Measurements from ENCODE around the gene RIMBP2. TPM values are rescaled to one million over a fixed set of nuclear protein-coding genes. Genes with fewer than 3 reads are reported as not detected.

Gene RIMBP2
- polyA plus RNA-seq, 1 of the 3 experiments (the other 2 are of a cell fraction): 0.90 TPM

GRCh38 chr12:130520784-130521183 lies 195.3 kb downstream of the RIMBP2 start:
- Histone ChIP-seq H3K4me1 (ENCODE audit: control insufficient read depth in 1 of 2, insufficient read depth in 2 of 2, low read depth in 1 of 2, low read length in 1 of 2) (peaks cover 0 to 42% of the 10 kb centered on the region in 2 experiments; a peak in 1 of 4 replicates), H3K79me2 (ENCODE audit: insufficient read depth) (no peaks in the 10 kb centered on the region), H3K9me3 (no peaks in the 10 kb centered on the region), H3K4me3 (ENCODE audit: low read depth in 2 of 2, low read length in 1 of 2) (no peak overlapping the region), H3K27ac (ENCODE audit: low read depth in 2 of 2, low read length in 1 of 2) (no peak overlapping the region; a peak in 1 of 4 replicates), H3K9ac (no peak overlapping the region), H3K9me2 (no peaks in the 10 kb centered on the region), H3K36me3 (replicated peaks in 1 of 2; ENCODE audit: control insufficient read depth in 1 of 2, insufficient read depth in 2 of 2, low read length in 1 of 2) (no peaks in the 10 kb centered on the region), H3F3A (replicated peaks; ENCODE audit: insufficient read depth) (no peaks in the 10 kb centered on the region), H2AFZ (ENCODE audit: low read depth) (no peak overlapping the region), H3K27me3 (ENCODE audit: insufficient read depth) (no peaks in the 10 kb centered on the region), H4K20me1 (ENCODE audit: insufficient read depth) (no peaks in the 10 kb centered on the region), H3K4me2 (no peak overlapping the region)
- no peak for DNase-seq
- ChIA-PET CTCF (no interaction called here), POLR2A (no interaction called here)
- WGBS (ENCODE audit: low lambda C conversion rate): 19% methylated on average over 3 of the region's 3 CpGs
- TF ChIP-seq SMC3 (IDR thresholded peaks at IDR 0.05; ENCODE audit: low read depth, low read length) (no peak), RFX5 (IDR thresholded peaks at IDR 0.05; ENCODE audit: low read length) (no peak), MXI1 (IDR thresholded peaks at IDR 0.05; ENCODE audit: low read depth, low read length) (no peak), RCOR1 (IDR thresholded peaks at IDR 0.05; ENCODE audit: low read length) (no peak), RAD21 (IDR thresholded peaks at IDR 0.05; ENCODE audit: low read length) (no peak), NFIC (IDR thresholded peaks at IDR 0.05; ENCODE audit: borderline replicate concordance) (no peak), CHD2 (IDR thresholded peaks at IDR 0.05; ENCODE audit: low read length, partially characterized antibody) (no peak), FOXJ3 (CRISPR knock-in tag; IDR thresholded peaks at IDR 0.05) (no peak)

- no peaks in the 10 kb centered on the region for H3K9me3 ChIP-seq
- H3K9ac ChIP-seq: no peak overlapping the region
- 20% methylated on average over 2 of the region's 3 CpGs for WGBS (ENCODE audit: low lambda C conversion rate)
- DNase-seq: no peak
- H3K9me2 ChIP-seq: no peaks in the 10 kb centered on the region
- TF ChIP-seq REST (IDR thresholded peaks at IDR 0.05; ENCODE audit: low read depth, low read length): no peak
- no peak for TF ChIP-seq RCOR1 (IDR thresholded peaks at IDR 0.05; ENCODE audit: low read length)
- no peaks in the 10 kb centered on the region for H4K20me1 ChIP-seq (ENCODE audit: insufficient read depth)
- H3F3A ChIP-seq (replicated peaks; ENCODE audit: insufficient read depth): no peaks in the 10 kb centered on the region
- H2AFZ ChIP-seq (ENCODE audit: low read depth): no peak overlapping the region
- CTCF ChIA-PET: no interaction called here
- peaks cover 0 to 19% of the 10 kb centered on the region in 2 experiments; a peak in 1 of 4 replicates for H3K4me1 ChIP-seq (ENCODE audit: control insufficient read depth in 1 of 2, insufficient read depth in 2 of 2, low read depth in 1 of 2, low read length in 1 of 2)
- H3K27ac ChIP-seq (ENCODE audit: low read depth in 2 of 2, low read length in 1 of 2): no peak overlapping the region
- H3K79me2 ChIP-seq (ENCODE audit: insufficient read depth): no peaks in the 10 kb centered on the region
- H3K4me2 ChIP-seq: no peak overlapping the region
- H3K27me3 ChIP-seq (ENCODE audit: insufficient read depth): no peaks in the 10 kb centered on the region
- POLR2A ChIA-PET: no interaction called here
- no peak overlapping the region for H3K4me3 ChIP-seq (ENCODE audit: low read depth in 2 of 2, low read length in 1 of 2)
- no peaks in the 10 kb centered on the region for H3K36me3 ChIP-seq (replicated peaks in 1 of 2; ENCODE audit: control insufficient read depth in 1 of 2, insufficient read depth in 2 of 2, low read length in 1 of 2)
Observed at GRCh38 chr12:130517588-130517987, 198.5 kb downstream of the RIMBP2 start.

Measured in SK-N-SH (cell line).